Stimulated activated CD4-positive, alpha-beta T cell treated with anti-CD3 and anti-CD28 coated beads, Interleukin-4, amount 100 ng/mL, for 4 hours (primary cell): ENCODE data around the gene MZB1.
"Not testable (repeated sequence)": the region's sequence is repeated elsewhere in the genome, so short reads cannot be mapped to it uniquely, and the experiment has no call there.

Experiments
- DNase-seq, 2 experiments: peaks; one replicate each; pipeline ENCODE4 v3.0.0-alpha.2; 2020

Gene MZB1

GRCh38 chr5:139371482-139372435 is 18.0 kb downstream of the MZB1 start:
- no peak for DNase-seq

- no peak for DNase-seq
Measured at GRCh38 chr5:139369181-139369580, 20.5 kb downstream of the MZB1 start.

- DNase-seq: no peak
Measured at GRCh38 chr5:139368613-139369012, 21.1 kb downstream of the MZB1 start.

GRCh38 chr5:139364466-139364865 is 25.2 kb downstream of the MZB1 start:
- DNase-seq: no peak

GRCh38 chr5:139363937-139364336 is 25.8 kb downstream of the MZB1 start:
- DNase-seq: no peak

- no peak for DNase-seq
Measured at GRCh38 chr5:139361835-139362429, 27.8 kb downstream of the MZB1 start.

GRCh38 chr5:139360384-139360783 is 29.3 kb downstream of the MZB1 start:
- DNase-seq: no peak

GRCh38 chr5:139358064-139358463 is 31.6 kb downstream of the MZB1 start:
- no peak for DNase-seq

- not testable (repeated sequence) for DNase-seq
Measured at GRCh38 chr5:139355900-139356299, 33.8 kb downstream of the MZB1 start.

GRCh38 chr5:139354186-139354585 is 35.5 kb downstream of the MZB1 start:
- no peak for DNase-seq

GRCh38 chr5:139347863-139348262 is 41.9 kb downstream of the MZB1 start:
- DNase-seq: not testable (repeated sequence)

- not testable (repeated sequence) for DNase-seq
Measured at GRCh38 chr5:139345442-139345841, 44.3 kb downstream of the MZB1 start.

GRCh38 chr5:139344177-139344576 is 45.5 kb downstream of the MZB1 start:
- no peak for DNase-seq

GRCh38 chr5:139343476-139343875 is 46.2 kb downstream of the MZB1 start:
- no peak for DNase-seq

GRCh38 chr5:139342423-139342723 is 47.3 kb downstream of the MZB1 start:
- peak in 1 of 2 experiments; percentile 73 for DNase-seq

- peak; percentile 94 to 97 for DNase-seq
Measured at GRCh38 chr5:139341689-139342422, 47.9 kb downstream of the MZB1 start, which contains the start of gene PAIP2. PAIP2 (plus strand) TSS chr5:139341854; CDS start chr5:139363785, 21,931 bp downstream.

- no peak for DNase-seq
Measured at GRCh38 chr5:139341187-139341688, 48.5 kb downstream of the MZB1 start.

GRCh38 chr5:139340051-139340450 is 49.7 kb downstream of the MZB1 start:
- DNase-seq: no peak
